Measurements from ENCODE around the gene CENPV.
"Not testable (repeated sequence)": the region's sequence is repeated elsewhere in the genome, so short reads cannot be mapped to it uniquely, and the experiment has no call there.

Gene CENPV

DNA sequence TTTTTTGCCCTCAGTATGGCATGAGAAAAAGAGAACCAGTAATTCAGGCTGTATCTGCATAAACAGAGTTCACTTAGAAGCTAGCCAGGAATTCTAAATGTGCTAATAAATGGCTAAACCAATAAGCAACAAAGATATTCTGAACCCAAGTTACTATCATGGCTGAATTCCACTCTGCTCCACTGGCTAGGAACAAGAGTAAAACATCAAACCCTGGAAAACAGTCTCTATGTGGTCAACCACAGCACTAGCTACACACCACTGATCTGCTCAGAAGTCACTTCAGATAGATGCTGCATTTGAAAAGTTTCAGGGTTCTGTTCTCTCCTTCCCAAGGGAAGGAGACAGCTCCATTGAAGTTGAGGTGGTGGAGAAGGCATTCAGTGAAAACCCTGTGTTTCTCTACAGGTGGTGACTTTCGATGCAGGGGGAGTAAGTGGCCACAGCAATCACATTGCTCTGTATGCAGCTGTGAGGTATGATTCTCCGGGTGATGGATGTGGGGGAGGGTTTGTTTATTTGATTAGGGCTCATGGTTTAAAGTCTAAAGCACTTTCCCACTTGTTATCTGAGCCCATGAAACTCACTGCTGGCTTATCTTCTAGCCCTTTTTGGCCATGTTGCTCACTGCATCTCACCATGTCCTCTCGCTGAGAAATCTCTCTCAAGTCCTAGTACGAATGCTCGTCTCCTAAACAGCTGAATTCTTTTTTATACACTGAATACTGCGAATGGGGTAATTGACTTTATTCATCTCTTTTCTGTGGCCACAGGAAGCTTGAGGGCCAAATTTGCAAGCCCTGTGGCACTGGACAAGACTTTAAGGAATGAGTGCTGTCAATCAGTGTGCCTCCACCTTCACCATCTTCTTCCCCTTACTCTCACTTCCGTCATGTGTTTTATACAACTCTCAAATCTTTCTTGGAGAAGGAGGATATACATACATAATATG lies 39.9 kb downstream of the CENPV start:
- Histone ChIP-seq H3K4me3 (ENCODE audit: low read length) (no peak overlapping the region), H4K20me1 (ENCODE audit: control insufficient read depth, insufficient read depth, low read depth, low read length) (no peaks in the 10 kb centered on the region), H3K9me2 (replicated peaks; ENCODE audit: control insufficient read depth, low read length) (no peaks in the 10 kb centered on the region), H3K9me3 (ENCODE audit: control insufficient read depth, insufficient read depth, low read length) (no peaks in the 10 kb centered on the region), H3K79me2 (ENCODE audit: control insufficient read depth, low read length) (no peaks in the 10 kb centered on the region), H3K36me3 (ENCODE audit: control insufficient read depth, low read length) (no peaks in the 10 kb centered on the region), H3F3A (ENCODE audit: control insufficient read depth, insufficient read depth) (no peaks in the 10 kb centered on the region), H3K4me1 (ENCODE audit: control insufficient read depth, low read length) (no peaks in the 10 kb centered on the region), H3K4me2 (ENCODE audit: low read length) (no peak overlapping the region), H3K27ac (ENCODE audit: low read depth, low read length) (no peak overlapping the region), H3K27me3 (ENCODE audit: control insufficient read depth, low read length) (no peaks in the 10 kb centered on the region)
- TF ChIP-seq EZH2phosphoT487 (IDR thresholded peaks at IDR 0.05; ENCODE audit: borderline replicate concordance, low read length): no peak
- TF ChIP-seq, protein P1, sequence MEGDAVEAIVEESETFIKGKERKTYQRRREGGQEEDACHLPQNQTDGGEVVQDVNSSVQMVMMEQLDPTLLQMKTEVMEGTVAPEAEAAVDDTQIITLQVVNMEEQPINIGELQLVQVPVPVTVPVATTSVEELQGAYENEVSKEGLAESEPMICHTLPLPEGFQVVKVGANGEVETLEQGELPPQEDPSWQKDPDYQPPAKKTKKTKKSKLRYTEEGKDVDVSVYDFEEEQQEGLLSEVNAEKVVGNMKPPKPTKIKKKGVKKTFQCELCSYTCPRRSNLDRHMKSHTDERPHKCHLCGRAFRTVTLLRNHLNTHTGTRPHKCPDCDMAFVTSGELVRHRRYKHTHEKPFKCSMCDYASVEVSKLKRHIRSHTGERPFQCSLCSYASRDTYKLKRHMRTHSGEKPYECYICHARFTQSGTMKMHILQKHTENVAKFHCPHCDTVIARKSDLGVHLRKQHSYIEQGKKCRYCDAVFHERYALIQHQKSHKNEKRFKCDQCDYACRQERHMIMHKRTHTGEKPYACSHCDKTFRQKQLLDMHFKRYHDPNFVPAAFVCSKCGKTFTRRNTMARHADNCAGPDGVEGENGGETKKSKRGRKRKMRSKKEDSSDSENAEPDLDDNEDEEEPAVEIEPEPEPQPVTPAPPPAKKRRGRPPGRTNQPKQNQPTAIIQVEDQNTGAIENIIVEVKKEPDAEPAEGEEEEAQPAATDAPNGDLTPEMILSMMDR (IDR thresholded peaks at IDR 0.05; ENCODE audit: low read depth, low read length, poor library complexity, severe bottlenecking): no peak

DNA sequence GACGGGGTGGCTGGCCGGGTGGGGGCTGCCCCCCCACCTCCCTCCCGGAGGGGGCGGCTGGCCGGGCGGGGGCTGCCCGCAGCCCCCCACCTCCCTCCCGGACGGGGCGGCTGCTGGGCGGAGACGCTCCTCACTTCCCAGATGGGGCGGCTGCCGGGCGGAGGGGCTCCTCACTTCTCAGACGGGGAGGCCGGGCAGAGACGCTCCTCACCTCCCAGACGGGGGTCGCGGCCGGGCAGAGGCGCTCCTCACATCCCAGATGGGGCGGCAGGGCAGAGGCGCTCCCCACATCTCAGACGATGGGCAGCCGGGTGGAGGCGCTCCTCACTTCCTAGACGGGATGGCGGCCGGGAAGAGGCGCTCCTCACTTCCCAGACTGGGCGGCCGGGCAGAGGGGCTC lies 41.2 kb downstream of the CENPV start:
- H4K20me1 ChIP-seq (ENCODE audit: control insufficient read depth, insufficient read depth, low read depth, low read length); H3K79me2 ChIP-seq (ENCODE audit: control insufficient read depth, low read length); H3K4me2 ChIP-seq (ENCODE audit: low read length); H3K4me3 ChIP-seq (ENCODE audit: low read length); H3K9me2 ChIP-seq (replicated peaks; ENCODE audit: control insufficient read depth, low read length); H3K27ac ChIP-seq (ENCODE audit: low read depth, low read length); H3F3A ChIP-seq (ENCODE audit: control insufficient read depth, insufficient read depth); H3K9me3 ChIP-seq (ENCODE audit: control insufficient read depth, insufficient read depth, low read length); H3K4me1 ChIP-seq (ENCODE audit: control insufficient read depth, low read length); H3K36me3 ChIP-seq (ENCODE audit: control insufficient read depth, low read length); H3K27me3 ChIP-seq (ENCODE audit: control insufficient read depth, low read length): not testable (repeated sequence)

DNA sequence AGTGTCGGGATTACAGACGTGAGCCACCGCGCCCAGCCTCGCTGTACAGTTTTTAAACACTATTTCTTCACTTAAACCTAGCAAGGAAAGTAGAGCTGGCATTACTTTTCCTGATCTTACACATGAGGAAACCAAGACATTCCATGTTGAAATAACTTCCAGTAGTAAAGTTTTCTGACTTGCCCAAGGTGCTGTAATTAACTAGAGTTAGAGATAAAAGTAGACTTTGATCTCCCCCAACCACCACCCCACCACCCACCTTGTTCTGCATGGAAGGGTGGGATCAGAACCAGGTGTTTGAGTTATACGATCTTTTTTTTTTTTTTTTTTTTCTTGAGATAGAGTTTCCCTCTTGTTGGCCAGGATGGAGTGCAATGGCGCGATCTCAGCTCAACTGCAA lies 47.1 kb downstream of the CENPV start:
- Histone ChIP-seq H3K27me3 (ENCODE audit: control insufficient read depth, low read length) (no peaks in the 10 kb centered on the region), H3K4me3 (ENCODE audit: low read length) (no peak overlapping the region), H3K79me2 (ENCODE audit: control insufficient read depth, low read length) (no peaks in the 10 kb centered on the region), H3K4me1 (ENCODE audit: control insufficient read depth, low read length) (no peaks in the 10 kb centered on the region), H3K9me2 (replicated peaks; ENCODE audit: control insufficient read depth, low read length) (no peaks in the 10 kb centered on the region), H3F3A (ENCODE audit: control insufficient read depth, insufficient read depth) (no peaks in the 10 kb centered on the region; the same call in 1 of the 2 replicates), H3K4me2 (ENCODE audit: low read length) (no peak overlapping the region), H3K36me3 (ENCODE audit: control insufficient read depth, low read length) (no peaks in the 10 kb centered on the region), H3K27ac (ENCODE audit: low read depth, low read length) (no peak overlapping the region), H4K20me1 (ENCODE audit: control insufficient read depth, insufficient read depth, low read depth, low read length) (no peaks in the 10 kb centered on the region), H3K9me3 (ENCODE audit: control insufficient read depth, insufficient read depth, low read length) (no peaks in the 10 kb centered on the region)
- TF ChIP-seq, protein P1 (IDR thresholded peaks at IDR 0.05; ENCODE audit: low read depth, low read length, poor library complexity, severe bottlenecking): no peak
- TF ChIP-seq EZH2phosphoT487 (IDR thresholded peaks at IDR 0.05; ENCODE audit: borderline replicate concordance, low read length): no peak

DNA sequence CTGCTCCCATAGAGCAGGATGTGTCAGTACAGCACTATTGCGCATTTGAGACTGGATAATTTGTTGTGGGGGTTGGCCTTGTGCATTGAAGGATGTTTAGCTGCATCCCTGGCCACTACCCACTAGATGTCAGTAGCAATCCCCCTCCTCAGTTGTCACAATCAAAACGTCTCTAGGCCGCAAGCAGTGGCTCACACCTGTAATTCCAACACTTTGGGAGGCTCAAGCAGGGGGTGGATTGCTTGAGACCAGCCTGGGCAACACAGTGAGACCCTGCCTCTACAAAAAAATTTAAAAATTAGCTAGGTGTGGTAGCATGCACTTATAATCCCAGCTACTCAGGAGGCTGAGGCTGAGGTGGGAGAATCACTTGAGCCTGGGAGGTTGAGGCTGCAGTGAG lies 48.4 kb downstream of the CENPV start:
- Histone ChIP-seq H3F3A (ENCODE audit: control insufficient read depth, insufficient read depth) (no peaks in the 10 kb centered on the region; the same call in 1 of the 2 replicates), H3K4me2 (ENCODE audit: low read length) (no peak overlapping the region), H3K4me3 (ENCODE audit: low read length) (no peak overlapping the region), H3K9me2 (replicated peaks; ENCODE audit: control insufficient read depth, low read length) (no peaks in the 10 kb centered on the region), H3K79me2 (ENCODE audit: control insufficient read depth, low read length) (no peaks in the 10 kb centered on the region), H4K20me1 (ENCODE audit: control insufficient read depth, insufficient read depth, low read depth, low read length) (no peaks in the 10 kb centered on the region), H3K36me3 (ENCODE audit: control insufficient read depth, low read length) (no peaks in the 10 kb centered on the region), H3K27me3 (ENCODE audit: control insufficient read depth, low read length) (no peaks in the 10 kb centered on the region), H3K9me3 (ENCODE audit: control insufficient read depth, insufficient read depth, low read length) (no peaks in the 10 kb centered on the region), H3K4me1 (ENCODE audit: control insufficient read depth, low read length) (no peaks in the 10 kb centered on the region), H3K27ac (ENCODE audit: low read depth, low read length) (no peak overlapping the region)
- TF ChIP-seq, protein P1 (IDR thresholded peaks at IDR 0.05; ENCODE audit: low read depth, low read length, poor library complexity, severe bottlenecking): peak; percentile 72
- TF ChIP-seq EZH2phosphoT487 (IDR thresholded peaks at IDR 0.05; ENCODE audit: borderline replicate concordance, low read length): no peak
